GM18508 (cell line): Measurements from ENCODE around the gene NDUFA13.
"Not testable (repeated sequence)": the region's sequence is repeated elsewhere in the genome, so short reads cannot be mapped to it uniquely, and the experiment has no call there.

Experiments
- ATAC-seq: cut with Tn5 transposase; IDR thresholded peaks from one replicate; pipeline ENCODE4 v1.9.1; 2021; ENCODE audit warnings: moderate number of reproducible peaks; ENCODE audit not compliant: insufficient read depth, unreplicated experiment

NDUFA13 gene

DNA sequence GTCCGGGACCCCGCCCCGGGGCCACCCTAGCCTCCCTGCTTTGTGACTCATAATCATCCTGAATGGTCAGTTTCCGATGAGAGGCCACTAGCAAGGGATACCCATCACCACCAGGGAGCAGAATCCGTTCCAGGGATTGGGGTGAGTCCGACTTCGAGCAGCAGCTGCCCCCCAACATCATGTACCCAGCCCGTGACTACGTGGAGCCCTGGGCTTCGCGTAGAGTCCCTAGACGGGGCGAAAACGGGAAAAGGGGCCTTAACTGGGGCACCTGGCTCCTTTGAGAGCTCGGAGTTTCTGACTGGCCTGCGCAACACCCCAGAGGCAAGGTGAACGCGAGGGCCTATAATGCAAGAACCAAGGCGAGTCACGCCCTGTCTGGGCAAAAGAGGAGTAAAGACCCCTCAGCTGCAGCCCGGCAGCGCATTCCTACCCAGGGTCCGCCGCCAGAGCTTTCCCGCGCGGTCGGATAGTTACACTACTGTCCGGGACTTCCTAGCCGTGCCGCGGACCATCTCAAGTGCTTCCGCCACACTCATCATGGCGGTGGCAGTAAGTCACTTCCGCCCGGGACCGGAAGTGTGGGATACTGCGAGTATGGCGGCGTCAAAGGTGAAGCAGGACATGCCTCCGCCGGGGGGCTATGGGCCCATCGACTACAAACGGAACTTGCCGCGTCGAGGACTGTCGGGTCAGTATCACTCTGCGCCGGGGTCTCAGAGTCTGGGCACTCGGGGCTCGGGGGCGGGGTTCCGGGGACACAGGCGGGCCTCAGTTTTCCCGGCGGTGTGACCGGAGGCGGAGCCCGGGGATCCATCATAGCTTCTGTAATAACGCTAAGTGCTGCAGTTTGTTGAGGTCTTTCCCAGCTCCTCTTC lies at the start of gene NDUFA13:
NDUFA13 (plus strand) TSS at position 584 of the 878 bp plus-strand sequence; CDS start at position 598, 14 bp downstream.
- ATAC-seq: peak; percentile 63

DNA sequence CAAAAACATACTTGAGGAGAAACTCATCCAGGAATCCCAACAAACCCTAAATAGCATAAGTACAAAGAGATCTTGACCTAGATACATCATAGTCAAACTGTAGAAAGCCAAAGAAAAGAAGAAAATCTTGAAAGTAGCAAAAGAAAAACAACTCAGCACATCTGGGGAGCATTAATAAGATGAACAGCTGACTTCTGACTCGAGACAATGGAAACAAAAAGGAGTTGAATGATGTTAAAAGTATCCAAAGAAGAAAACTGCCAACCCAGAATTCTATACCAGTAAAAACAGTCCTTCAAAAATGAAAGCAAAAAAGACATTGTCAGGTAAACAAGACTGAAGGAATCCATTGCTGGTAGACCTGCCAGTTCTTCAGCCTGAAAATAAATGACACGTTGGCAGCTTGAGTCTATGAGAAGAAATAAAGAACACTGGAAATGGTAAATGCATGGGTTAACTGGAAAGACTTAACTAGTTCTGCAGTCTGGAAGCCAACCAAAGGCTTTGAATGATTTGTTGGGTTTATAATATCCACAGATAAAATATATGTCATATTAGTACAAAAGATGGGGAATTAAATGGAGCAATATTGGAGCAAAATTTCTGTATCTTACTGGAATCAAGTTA lies 47.5 kb upstream of the NDUFA13 start:
- no peak for ATAC-seq

DNA sequence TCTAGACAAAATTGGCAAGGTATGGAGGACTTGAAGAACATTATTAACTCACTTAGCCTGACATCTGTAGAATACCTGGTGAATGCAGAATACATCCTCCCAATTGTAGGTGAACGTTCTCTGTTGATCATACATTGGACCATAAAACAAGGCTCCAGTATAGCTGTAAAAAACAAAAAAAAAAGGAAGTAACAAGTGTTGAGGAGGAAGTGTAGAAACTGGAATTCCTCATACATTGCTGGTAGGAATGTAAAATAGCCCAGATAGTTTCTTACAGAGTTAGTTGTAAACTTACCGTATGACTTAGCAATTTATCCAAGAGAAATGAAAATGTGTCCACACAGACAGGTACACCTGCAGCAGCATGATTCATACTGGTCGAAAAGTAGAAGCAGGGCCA lies 45.4 kb upstream of the NDUFA13 start:
- no peak for ATAC-seq

DNA sequence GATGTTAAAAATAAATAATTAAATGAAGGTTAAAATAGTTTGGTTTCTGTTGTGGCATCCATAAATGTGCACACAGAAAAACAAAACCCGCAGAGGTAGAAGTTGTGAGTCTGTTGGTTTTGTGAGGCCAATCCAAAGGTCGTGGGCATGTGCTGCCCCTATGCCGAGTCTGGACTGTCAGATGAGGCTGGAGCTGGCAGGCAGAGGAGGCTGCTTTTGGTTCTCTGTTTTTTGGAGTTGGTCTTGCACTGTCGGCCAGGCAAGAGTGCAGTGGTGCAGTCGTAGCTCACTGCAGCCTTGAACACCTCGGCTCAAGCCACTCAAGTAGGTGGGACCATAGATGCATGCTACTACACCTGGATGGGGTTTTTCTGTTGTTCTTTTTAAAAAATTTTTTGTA lies 44.3 kb upstream of the NDUFA13 start:
- ATAC-seq: no peak

DNA sequence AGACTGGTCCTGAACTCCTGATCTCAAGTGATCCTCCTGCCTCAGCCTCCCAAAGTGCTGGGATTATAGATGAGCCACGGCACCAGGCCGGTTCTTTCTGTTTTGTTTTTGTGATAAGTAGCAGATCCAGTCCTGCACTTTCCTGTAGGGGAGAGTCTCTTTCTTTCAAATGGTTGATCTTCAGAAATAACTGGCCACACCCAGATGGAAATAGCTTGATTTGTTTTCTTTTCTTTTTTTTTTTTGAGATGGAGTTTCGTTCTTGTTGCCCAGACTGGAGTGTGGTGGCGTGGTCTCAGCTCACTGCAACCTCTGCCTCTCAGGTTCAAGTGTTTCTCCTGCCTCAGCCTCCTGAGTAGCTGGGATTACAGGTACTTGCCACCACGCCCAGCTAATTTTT lies 43.9 kb upstream of the NDUFA13 start:
- not testable (repeated sequence) for ATAC-seq

DNA sequence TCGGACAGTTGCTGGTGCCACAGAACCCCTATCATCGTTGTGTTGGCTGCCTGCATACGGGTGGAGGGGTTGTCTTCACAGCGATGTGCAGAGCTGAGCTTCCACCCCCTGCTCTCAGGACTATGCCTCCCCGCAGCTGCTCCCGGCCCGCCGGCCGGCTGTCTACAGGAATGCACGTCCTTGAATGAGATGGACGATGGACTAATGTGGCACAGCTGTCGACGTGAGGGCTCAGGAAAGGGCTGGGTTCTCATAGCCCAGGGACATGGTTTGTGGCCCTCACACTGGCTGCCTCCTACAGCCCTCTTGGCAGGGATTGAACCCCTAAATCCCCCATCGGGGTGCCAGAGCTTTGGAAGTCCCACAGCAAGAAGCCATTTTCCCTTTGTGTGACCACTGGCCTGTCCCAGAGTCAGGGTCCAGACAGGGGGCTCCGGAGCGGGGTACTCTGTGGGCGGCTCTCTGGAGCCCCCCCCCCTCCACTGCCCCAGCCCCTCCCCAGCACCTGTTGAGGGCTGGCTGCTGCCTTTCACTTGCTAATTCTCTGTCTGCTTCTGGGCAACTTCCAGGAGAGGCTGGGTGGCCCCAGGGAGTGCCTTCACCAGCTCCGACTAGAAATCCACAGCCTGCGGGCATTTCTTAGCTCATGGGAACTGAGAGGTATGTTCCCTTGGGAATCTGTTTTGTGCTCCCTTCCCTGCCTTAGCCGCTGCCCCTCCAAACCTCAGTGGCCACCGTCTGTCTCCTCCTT lies 40.8 kb upstream of the NDUFA13 start:
- no peak for ATAC-seq

DNA sequence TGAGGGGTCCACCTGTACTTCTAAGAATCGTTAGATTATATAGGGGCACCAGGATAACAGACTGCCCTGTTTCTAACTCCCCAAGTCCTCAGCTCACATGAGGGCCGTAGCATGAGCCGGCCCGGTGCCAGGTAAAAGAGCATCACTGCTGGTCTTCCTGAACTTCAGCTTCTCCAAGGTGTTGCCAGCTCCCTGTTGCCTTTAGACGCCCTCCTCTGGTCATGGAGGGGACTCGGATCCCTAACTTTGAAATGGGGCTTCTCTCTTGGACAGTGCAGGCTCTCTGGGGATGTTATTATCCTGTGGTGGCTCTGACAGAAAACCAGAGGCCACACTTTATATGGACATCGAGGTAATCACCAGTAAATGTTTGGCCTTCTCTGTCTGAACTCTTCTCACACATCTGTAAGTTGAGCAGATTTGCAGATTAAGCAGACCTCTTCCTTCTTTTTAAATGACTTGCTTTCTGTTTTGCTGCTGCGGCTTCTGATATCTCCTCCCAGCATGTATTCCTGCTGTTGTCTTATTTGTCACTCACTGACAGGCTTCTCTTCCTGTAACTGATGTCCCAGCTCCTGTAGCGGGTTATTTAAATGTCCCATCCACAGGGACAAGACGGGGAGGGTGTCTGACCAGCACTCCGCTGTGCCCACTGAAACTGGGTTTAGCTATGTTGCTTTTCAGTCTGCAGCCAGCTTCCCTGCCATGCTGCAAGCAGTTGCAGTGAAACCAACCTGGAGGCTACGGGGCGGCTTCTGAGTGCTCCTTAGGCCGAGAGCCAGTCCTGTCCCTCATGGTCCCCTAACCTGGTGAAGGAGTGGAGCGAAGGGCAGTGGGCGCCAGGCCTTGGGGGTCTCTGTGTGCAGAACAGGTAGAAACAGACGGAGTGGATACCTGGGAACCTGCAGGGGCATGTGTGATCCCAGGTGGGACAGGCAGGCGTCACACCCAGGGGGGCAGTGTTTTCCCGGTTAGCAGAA lies 39.9 kb upstream of the NDUFA13 start:
- no peak for ATAC-seq

DNA sequence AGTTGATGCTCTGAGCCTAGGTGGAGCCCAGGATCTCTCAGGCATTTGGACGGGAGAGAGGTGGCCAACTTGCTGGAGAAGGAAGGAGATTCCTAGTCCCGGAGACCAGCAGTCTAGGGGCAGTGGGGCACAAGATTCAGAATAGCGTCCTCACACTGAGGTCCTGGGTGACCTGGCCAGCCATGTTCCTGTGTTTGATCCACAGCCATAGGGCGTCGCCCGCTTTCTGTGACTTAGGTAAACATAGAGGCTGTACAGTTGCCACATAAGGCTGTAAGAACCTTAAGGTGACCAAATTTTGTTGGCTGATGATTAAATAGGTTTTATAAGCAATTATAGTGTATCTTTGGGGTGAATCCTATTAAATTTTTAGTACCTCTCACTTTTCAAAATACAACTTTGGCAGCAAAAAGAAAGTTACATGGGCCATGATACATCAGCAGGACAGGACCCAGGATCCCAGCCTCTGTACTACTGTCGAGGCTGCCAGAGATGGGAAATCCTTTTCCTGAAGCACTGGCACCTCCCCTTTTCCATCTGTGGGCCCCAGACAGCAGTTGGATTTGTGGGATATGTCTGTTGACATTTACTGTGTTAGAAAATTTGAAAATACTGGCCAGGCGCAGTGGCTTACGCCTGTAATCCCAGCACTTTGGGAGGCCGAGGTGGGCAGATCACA lies 38.2 kb upstream of the NDUFA13 start:
- no peak for ATAC-seq

DNA sequence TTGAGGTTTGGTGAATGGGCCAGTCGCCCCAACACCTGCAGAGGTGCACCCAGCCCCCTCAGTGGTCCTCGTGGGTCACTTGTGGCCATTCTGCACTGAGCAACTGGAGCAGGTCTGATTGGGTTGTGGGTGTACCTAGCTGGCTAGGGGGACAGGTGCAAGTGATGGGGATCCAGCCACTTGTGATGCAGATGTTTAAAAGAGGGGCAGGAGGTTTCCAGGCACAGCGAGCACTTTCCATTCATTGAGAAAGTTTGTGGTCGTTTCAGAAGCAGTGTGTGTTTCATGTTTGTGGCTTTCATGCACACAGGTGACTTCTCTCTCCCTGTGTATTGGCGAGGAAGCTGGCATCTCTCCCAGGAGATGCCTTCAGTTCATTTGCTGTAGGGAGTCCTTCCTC lies 35.3 kb upstream of the NDUFA13 start:
- ATAC-seq: no peak

DNA sequence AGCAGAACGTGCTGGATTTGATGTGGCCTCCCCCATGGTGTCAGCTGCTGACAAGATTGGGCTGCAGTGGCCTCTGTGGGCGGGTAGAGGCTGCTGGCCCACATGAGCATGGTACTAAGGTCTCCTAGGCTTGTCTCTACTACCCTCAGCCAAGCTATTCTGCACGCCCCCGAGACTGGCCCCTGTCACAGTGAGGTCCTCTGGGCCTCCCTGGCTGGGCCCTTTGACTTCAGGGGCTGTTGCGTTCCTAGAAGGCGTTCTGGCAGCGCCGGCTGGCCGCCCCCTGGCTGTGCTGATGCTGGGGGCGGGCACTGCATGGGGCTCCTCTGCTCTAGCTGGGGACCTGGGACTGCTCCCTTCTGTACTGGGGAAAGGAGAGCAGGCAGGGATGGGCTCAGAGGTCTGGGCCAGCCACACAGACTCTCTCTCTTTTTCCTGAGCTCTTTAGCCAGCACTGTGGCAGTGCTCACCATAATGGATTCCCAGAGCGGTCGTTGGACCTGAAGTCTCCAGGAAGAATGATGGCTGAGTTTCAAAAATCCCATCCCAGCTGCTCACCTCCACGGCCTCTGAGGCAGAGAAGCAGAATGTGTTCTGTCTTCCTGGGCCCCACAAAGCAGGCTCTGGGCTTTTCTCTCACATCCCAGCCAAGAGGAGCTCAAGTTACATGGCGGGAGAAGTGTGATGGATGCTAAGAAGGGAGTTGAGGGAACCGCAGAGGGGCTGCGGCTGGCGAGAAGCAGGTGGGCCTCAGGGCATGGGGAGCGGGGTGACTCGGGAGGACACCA lies 33.0 kb upstream of the NDUFA13 start:
- no peak for ATAC-seq

DNA sequence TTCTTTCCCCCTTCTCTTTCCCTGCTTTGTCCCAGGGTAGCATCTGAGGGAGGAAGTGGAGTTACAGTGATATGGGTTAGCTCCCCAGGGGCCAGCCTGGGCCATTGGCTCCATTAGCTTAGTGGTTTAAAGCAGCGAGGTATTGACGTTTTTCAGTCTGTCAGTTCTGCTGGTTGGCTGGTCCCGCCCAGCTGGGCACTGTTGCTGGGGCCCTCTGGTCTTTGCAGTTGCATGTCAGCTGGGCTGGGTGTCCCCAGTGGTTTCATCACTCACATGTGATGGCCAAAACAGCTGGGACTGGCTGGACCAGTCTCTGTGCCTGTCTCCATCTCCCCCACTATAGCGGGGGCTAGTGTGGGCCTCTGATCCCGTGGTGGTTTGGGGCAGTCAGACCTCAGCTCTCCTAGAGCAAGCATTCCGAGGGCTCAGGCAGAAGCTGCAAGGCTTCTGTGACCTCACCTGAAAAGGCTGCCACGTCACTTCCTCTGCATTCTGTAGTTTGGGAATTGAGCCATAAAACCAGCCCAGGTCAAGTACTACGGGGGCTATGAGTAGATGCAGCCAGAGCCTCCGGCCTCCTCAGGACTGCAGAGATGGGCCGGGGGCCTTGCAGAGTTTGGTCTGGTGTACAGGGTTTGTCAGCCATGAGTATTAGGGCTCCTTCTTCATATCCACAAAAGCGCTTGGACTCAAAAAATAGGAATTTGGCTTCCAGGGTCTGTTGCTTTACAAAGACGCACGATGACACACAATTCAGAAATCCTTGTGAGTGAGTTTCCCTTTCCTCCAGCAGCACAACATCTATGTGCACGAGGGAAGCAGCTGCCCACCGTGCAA lies 30.6 kb upstream of the NDUFA13 start:
- no peak for ATAC-seq

DNA sequence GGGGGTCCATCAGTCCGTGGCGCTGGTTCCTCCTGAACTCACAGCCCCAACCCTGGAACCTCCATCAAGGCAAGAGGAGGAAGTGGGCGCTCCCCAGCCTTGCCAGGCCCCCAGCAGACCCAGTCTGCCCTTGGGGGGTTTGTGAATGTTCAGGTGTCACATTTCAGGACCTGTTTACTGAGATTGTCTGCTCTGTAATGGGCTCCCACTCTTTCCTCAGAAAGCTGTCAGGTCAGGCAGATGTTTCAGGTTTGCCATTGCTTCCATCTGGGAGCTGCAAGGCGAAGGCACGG lies 30.1 kb upstream of the NDUFA13 start:
- ATAC-seq: no peak

DNA sequence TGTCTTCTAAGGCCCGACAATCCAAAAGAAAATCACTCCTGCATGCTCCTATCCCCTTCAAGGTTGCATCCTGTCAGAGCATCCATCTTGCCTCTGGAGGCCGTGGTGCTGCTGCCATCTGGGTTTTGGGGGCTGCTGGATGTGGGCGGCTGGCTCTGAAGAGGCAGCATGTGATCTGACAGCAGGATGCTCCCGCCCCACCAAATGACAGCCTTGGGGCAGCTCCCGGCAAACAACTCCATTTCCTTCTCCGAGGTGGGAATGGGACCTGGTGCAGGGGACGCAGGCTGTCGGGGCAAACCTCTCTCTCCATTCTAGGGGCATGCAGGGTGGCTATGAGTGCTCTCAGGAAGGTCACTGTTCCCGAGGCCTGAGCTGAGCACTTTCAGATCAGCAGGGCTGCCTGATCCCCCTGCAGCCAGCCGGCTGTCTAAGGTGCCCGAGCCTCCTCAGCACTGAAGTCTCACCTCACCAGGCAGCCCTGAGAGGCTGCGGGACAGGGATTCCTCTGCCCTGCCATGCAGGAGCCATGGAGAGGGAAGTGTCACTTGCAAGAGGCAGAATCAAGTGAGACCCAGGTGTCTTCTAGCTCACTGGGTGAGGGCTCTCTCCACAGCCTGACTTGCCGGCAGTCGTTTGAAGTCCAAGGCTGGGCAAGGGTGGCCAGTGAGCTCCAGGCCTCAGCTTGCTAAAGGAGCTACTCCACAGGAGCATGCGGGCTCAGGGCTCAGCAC lies 29.5 kb upstream of the NDUFA13 start:
- no peak for ATAC-seq

DNA sequence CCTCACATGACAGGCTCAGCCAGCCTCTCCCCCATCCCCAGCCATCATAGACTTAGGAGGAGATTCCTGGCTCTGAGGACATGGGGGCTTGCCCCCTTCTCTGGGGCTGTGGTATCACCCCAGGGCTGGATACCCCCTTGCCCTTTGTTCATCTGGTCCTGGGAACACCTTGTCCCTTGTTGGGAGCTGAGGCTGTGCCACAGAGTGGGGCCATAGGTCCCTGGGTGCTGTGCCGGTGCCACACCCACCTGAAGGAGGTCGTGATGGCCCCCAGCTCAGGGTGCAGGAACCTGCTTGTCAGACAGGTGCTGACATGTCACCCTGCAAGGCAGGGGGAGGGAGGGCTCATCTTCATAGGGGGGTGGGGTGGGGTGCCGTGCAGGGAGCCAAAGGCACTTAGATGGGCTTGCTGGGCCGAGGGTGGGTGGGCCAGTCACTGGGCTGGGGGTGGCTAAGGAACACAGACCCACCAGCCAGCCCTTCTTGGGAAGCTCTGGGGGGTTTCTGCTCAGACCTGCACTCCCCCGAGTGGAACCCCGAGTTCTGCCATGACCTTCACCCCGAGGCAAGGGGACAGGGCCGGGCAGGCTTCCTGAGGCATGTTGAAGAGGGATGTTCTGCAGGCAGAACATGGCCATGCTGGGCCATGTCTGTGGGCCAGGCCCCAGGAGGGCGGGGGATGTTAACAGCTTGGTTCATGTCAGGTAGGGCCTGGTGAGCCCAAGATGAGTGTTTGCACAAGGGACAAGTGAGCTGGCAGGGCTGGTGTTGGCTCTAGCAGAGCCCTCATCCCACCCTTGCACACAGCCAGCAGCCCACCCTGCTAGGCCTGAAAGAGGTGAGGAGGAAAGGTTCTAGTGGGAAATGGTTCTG lies 28.7 kb upstream of the NDUFA13 start:
- ATAC-seq: no peak

DNA sequence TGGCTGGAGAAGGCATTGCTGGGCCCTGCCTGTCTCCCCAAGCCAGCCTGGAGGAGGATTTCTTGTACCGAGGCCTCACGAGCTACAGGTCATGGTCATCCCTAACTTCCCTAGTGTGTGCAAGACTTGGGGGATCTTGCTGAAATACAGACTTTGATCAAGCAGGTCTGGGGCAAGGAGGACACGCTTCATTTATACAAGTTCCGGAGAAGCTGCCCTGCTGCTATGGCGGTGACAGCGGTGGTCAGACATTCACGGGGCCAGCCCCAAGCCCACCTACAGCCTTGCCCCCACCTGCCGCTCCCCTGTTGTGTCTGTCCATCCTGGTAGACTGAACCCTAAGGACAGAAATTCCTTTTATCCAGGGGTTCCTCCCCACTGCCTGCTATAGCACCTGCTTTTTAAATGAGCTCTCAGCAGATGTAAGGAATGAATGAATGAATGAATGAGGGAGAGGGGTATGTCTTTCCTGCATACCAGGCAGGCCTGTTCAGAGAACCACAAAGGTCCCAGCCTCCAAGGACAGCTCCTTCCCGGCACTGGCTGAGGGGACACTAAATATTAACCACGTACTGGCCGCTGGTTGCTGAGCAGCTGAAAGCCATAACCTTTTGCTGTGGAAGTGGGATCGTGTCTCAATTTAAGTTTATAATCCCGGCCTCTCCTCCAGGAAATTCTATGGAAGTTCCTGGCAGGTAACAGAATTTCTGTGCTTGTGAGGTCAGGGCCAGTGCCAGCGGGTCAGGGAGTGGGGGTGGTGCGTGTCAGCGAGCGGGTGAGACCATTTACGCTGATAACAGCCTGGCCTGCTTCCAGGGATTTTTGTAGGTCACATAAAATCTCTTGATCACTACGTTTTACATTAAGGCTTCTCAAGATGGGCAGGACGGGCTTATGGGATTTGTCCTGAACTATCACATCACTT lies 27.8 kb upstream of the NDUFA13 start:
- no peak for ATAC-seq
